Neural progenitor cell (in vitro differentiated cells): Measurements from ENCODE around the gene IPO7. TPM values are rescaled to one million over a fixed set of nuclear protein-coding genes. Genes with fewer than 3 reads are reported as not detected.

Experiments used
- DNase-seq: peaks from one replicate; pipeline ENCODE4 v3.0.0-alpha.2; 2016; ENCODE audit warnings: low spot score
- H2AFZ ChIP-seq: fragments of 200-600 bp; sonication (generic); replicated peaks from 2 replicates; pipeline ENCODE4 v1.6.1; 2016; ENCODE audit warnings: antibody characterized with exemption
- H3F3A ChIP-seq: fragments of 200-600 bp; sonication (generic); 2 replicates; pipeline ENCODE4 v1.6.1; 2016; ENCODE audit warnings: antibody characterized with exemption, low read depth
- H3K27ac ChIP-seq: fragments of 200-600 bp; sonication (generic); 2 replicates; pipeline ENCODE4 v1.5.1; 2016; ENCODE audit warnings: mild to moderate bottlenecking
- H3K27me3 ChIP-seq: fragments of 200-600 bp; sonication (generic); 2 replicates; pipeline ENCODE4 v1.6.1; 2016; ENCODE audit warnings: mild to moderate bottlenecking, moderate library complexity
- H3K36me3 ChIP-seq: fragments of 200-600 bp; sonication (generic); 2 replicates; pipeline ENCODE4 v1.5.1; 2016
- H3K4me1 ChIP-seq: fragments of 200-600 bp; sonication (generic); 2 replicates; pipeline ENCODE4 v1.6.1; 2016; ENCODE audit warnings: mixed run types
- H3K4me2 ChIP-seq: fragments of 200-600 bp; sonication (generic); 2 replicates; pipeline ENCODE4 v1.6.1; 2016
- H3K4me3 ChIP-seq: fragments of 200-600 bp; sonication (generic); 2 replicates; pipeline ENCODE4 v1.5.1; 2016
- H3K79me2 ChIP-seq: fragments of 200-600 bp; sonication (generic); 2 replicates; pipeline ENCODE4 v1.6.1; 2016; ENCODE audit warnings: low read depth
- H3K9ac ChIP-seq: fragments of 200-600 bp; sonication (generic); 2 replicates; pipeline ENCODE4 v1.6.1; 2016
- H3K9me3 ChIP-seq: fragments of 200-600 bp; sonication (generic); 2 replicates; pipeline ENCODE4 v1.5.1; 2016; ENCODE audit warnings: low read depth
- H4K20me1 ChIP-seq: fragments of 200-600 bp; sonication (generic); 2 replicates; pipeline ENCODE4 v1.6.1; 2016; ENCODE audit warnings: low read depth
- H3K27ac Mint-ChIP-seq: 3 replicates; pipeline ENCODE4 v1.8.0; 2021; ENCODE audit warnings: mixed read lengths
- H3K27me3 Mint-ChIP-seq: 2 replicates; pipeline ENCODE4 v1.8.0; 2022; ENCODE audit warnings: low read depth, mild to moderate bottlenecking, inconsistent platforms, moderate library complexity, mixed read lengths; ENCODE audit not compliant: insufficient read depth
- H3K36me3 Mint-ChIP-seq: 3 replicates; pipeline ENCODE4 v1.8.0; 2021; ENCODE audit warnings: mixed read lengths
- H3K4me1 Mint-ChIP-seq: 3 replicates; pipeline ENCODE4 v1.8.0; 2021; ENCODE audit warnings: mixed read lengths
- H3K4me3 Mint-ChIP-seq: 3 replicates; pipeline ENCODE4 v1.8.0; 2021; ENCODE audit warnings: mild to moderate bottlenecking, moderate library complexity, mixed read lengths
- H3K9me3 Mint-ChIP-seq: 3 replicates; pipeline ENCODE4 v1.8.0; 2020; ENCODE audit warnings: mixed read lengths
- EZH2 ChIP-seq: fragments of 200-600 bp; sonication (generic); IDR thresholded peaks from 2 replicates; pipeline ENCODE4 v1.6.1; 2017; ENCODE audit warnings: antibody characterized with exemption, mild to moderate bottlenecking, moderate library complexity
- EZH2phosphoT487 ChIP-seq: fragments of 200-600 bp; sonication (generic); IDR thresholded peaks from 2 replicates; pipeline ENCODE4 v1.6.1; 2017; ENCODE audit warnings: antibody characterized with exemption
- total RNA-seq: library from RNA; depleted of rRNA; stranded (reverse); fragments of >200 nt; gene quantifications from 2 replicates; pipeline ENCODE4 v1.2.3, GENCODE V29; 2015; ENCODE audit warnings: low replicate concordance
- TF ChIP-seq, protein P1 (sequence below): fragments of 200-600 bp; sonication (generic); IDR thresholded peaks from 2 replicates; pipeline ENCODE4 v1.5.1; 2017; ENCODE audit warnings: antibody characterized with exemption, mild to moderate bottlenecking

IPO7 gene
- total RNA-seq, 1 donor from 2014 or later = 231 TPM

GRCh38 chr11:9470765-9471164, 86.3 kb downstream of the IPO7 start:
- H4K20me1 ChIP-seq = peaks cover 12% of the 10 kb centered on the region
- H3K27ac Mint-ChIP-seq = no peak overlapping the region

DNA sequence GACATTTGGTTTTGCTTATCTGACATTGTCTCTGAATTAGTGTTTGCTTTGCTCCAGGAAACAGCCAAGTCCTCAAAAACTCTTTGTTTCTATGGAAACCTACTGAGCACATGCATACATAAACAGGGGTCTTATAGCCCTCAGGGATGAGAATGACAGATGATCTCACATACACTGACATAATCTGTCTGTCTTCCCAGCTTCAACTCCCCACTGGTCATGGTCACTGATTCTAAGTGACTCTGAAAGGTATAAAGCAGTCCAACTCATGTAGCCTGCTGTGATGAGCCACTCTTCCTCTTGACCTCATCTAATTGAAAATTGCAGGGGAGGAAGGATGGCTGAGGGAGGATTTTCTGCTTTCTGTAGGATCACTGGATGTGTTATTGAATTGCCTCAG, 89.0 kb downstream of the IPO7 start:
- no peaks in the 10 kb centered on the region for H3K4me1 ChIP-seq
- no peaks in the 10 kb centered on the region for H3K9me3 Mint-ChIP-seq
- no peak overlapping the region for H3K27ac ChIP-seq
- H3K27me3 Mint-ChIP-seq = no peaks in the 10 kb centered on the region
- H3F3A ChIP-seq = no peaks in the 10 kb centered on the region
- H3K4me3 Mint-ChIP-seq = no peak overlapping the region
- H3K4me1 Mint-ChIP-seq = peaks cover 18% of the 10 kb centered on the region
- no peak for TF ChIP-seq EZH2
- TF ChIP-seq, protein P1, sequence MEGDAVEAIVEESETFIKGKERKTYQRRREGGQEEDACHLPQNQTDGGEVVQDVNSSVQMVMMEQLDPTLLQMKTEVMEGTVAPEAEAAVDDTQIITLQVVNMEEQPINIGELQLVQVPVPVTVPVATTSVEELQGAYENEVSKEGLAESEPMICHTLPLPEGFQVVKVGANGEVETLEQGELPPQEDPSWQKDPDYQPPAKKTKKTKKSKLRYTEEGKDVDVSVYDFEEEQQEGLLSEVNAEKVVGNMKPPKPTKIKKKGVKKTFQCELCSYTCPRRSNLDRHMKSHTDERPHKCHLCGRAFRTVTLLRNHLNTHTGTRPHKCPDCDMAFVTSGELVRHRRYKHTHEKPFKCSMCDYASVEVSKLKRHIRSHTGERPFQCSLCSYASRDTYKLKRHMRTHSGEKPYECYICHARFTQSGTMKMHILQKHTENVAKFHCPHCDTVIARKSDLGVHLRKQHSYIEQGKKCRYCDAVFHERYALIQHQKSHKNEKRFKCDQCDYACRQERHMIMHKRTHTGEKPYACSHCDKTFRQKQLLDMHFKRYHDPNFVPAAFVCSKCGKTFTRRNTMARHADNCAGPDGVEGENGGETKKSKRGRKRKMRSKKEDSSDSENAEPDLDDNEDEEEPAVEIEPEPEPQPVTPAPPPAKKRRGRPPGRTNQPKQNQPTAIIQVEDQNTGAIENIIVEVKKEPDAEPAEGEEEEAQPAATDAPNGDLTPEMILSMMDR = no peak
- TF ChIP-seq EZH2phosphoT487 = no peak
- H3K9ac ChIP-seq = no peak overlapping the region
- H4K20me1 ChIP-seq = peaks cover 3% of the 10 kb centered on the region
- peaks cover 27% of the 10 kb centered on the region for H3K79me2 ChIP-seq
- no peak overlapping the region for H2AFZ ChIP-seq
- H3K9me3 ChIP-seq = no peaks in the 10 kb centered on the region
- no peak overlapping the region for H3K27ac Mint-ChIP-seq
- peaks cover 24% of the 10 kb centered on the region for H3K36me3 Mint-ChIP-seq
- H3K4me3 ChIP-seq = no peak overlapping the region
- peaks cover 25% of the 10 kb centered on the region for H3K36me3 ChIP-seq
- H3K27me3 ChIP-seq = no peaks in the 10 kb centered on the region
- DNase-seq = no peak
- H3K4me2 ChIP-seq = no peak overlapping the region

More at GRCh38 chr11:9470765-9471164, 86.3 kb downstream of the IPO7 start:
- Histone ChIP-seq H3F3A (no peaks in the 10 kb centered on the region), H3K27ac (no peak overlapping the region), H3K4me3 (no peak overlapping the region), H3K9me3 (no peaks in the 10 kb centered on the region), H3K4me1 (no peaks in the 10 kb centered on the region), H3K36me3 (peaks cover 19% of the 10 kb centered on the region), H3K79me2 (peaks cover 53% of the 10 kb centered on the region), H3K27me3 (no peaks in the 10 kb centered on the region), H3K4me2 (no peak overlapping the region), H2AFZ (no peak overlapping the region), H3K9ac (no peak overlapping the region)
- Mint-ChIP-seq H3K27me3 (no peaks in the 10 kb centered on the region), H3K9me3 (no peaks in the 10 kb centered on the region), H3K4me1 (peaks cover 18% of the 10 kb centered on the region), H3K4me3 (no peak overlapping the region), H3K36me3 (peaks cover 17% of the 10 kb centered on the region)
- TF ChIP-seq EZH2 (no peak), EZH2phosphoT487 (no peak)
- TF ChIP-seq, protein P1 = no peak
- no peak for DNase-seq

DNA sequence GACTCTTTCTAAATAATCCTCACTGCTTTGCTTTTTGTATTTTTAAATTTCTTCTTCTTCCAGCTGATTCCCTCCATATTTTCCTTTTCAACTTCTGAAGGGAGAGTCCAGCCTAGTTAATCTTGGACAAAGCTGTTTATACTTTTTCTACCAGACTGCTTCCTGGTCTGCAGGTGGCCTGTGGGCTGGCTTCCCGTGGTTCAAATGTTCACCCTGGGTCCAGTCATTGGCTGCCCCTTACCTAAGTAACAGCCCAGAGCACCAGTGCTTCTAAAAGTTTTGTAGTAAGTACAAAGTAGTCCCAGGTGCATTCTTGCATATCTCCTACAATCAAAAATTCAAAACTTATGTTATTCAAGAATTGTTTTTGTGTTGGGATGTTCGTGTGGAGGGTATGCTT, 95.4 kb downstream of the IPO7 start:
- H3K36me3 Mint-ChIP-seq = peaks cover 33% of the 10 kb centered on the region
- H3K4me2 ChIP-seq = no peak overlapping the region

More for the DNA sequence above, 95.4 kb downstream of the IPO7 start:
- Histone ChIP-seq H4K20me1 (no peaks in the 10 kb centered on the region), H3K9me3 (no peaks in the 10 kb centered on the region), H3K9ac (no peak overlapping the region), H3K36me3 (peaks cover 20% of the 10 kb centered on the region), H3K4me3 (no peak overlapping the region), H3K27ac (no peak overlapping the region), H3F3A (no peaks in the 10 kb centered on the region), H3K4me1 (no peaks in the 10 kb centered on the region), H2AFZ (no peak overlapping the region), H3K79me2 (no peaks in the 10 kb centered on the region), H3K27me3 (no peaks in the 10 kb centered on the region)
- no peak overlapping the region for H3K27ac Mint-ChIP-seq
- peaks cover 2% of the 10 kb centered on the region for H3K27me3 Mint-ChIP-seq
- no peak overlapping the region for H3K4me3 Mint-ChIP-seq
- no peak for DNase-seq
- no peaks in the 10 kb centered on the region for H3K9me3 Mint-ChIP-seq
- TF ChIP-seq, protein P1 = no peak
- TF ChIP-seq EZH2 = no peak
- no peak for TF ChIP-seq EZH2phosphoT487
- no peaks in the 10 kb centered on the region for H3K4me1 Mint-ChIP-seq
